Endothelial cell of coronary artery (primary cell): ENCODE data around the gene CFAP141. TPM values are rescaled to one million over a fixed set of nuclear protein-coding genes. Genes with fewer than 3 reads are reported as not detected.

ENCODE experiments used
- total RNA-seq: library from RNA; depleted of rRNA; stranded (reverse); fragments of >200 nt; gene quantifications from 2 replicates; pipeline ENCODE4 v1.2.3, GENCODE V29; 2014

Gene CFAP141
- not detected in 2 replicates for total RNA-seq

DNA sequence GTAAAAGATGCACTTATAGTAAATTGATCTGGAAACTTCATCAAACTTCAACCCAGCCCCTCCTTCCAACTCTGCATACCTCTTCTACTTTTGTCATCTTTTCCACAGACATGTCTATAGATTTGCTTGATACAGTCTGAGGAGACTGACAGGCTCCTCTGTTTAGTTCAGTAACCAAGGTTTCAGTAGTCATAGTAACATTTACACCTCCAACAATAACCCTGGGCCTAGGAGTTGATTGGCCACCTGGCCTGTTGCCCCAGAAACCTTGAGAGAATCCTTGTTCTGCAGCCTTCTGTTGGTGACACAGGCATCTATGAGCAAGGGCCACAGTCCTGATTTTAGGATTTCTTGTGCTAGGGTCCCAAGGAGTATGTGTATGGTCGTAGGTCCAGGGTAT, at the start of gene CFAP141:
TSS of gene CFAP141 (minus strand) at position 138 of the 400 bp plus-strand sequence. CDS start at position 112, 26 bp downstream.

DNA sequence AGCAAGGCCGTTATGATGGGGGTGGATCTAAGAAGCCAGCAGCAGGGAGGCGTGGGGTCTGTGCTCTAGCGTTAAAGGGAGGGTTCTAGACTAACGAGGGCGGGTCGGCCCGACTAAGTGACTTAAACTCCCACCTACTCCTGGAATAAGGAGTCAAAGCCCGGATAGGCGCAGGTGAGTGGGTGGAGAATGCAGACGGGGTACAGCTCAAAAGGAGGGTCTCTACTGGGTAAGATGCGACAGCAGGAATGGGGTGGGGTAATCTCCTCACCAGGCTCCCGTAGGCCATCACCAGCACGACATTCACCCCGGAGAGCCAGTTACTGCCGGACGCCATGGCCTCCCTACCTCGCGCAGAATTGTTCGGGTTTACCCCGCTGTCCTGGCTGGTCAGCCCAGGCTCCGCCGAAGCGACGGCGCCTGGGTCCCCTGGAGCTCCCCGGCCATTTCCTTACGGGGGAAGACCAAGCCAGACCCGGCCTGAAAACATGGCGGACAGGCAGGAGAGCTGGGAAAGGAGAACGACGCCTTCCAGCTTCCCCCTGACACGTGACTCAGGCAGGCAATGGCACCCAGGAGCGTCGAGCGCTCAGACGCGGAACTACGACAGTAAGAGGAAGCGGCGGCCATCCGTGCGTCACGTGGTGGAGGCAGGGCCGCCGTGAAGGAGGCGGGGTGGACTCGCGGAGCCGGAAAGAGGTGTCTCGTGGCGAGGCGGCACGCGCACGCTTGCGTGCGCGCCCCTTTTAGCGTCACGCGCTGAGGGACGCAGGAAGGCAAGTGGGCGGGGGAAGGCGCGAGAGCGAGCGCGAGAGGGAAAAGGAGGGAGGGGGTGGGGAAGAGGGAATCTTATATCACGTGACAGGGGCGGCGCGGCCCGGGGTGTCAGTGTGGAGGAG, 14.2 kb upstream of the CFAP141 start, which contains the start of gene UBAP2L:
TSS of gene UBAP2L (plus strand) at position 885 of the 899 bp plus-strand sequence. CDS start 4,169 bp downstream, outside the sequence.

GRCh38 chr1:154191990-154192461, 14.1 kb downstream of the CFAP141 start, which contains the start of gene TPM3:
TPM3 (minus strand) TSS chr1:154192100; CDS start chr1:154192018, 82 bp downstream.

DNA sequence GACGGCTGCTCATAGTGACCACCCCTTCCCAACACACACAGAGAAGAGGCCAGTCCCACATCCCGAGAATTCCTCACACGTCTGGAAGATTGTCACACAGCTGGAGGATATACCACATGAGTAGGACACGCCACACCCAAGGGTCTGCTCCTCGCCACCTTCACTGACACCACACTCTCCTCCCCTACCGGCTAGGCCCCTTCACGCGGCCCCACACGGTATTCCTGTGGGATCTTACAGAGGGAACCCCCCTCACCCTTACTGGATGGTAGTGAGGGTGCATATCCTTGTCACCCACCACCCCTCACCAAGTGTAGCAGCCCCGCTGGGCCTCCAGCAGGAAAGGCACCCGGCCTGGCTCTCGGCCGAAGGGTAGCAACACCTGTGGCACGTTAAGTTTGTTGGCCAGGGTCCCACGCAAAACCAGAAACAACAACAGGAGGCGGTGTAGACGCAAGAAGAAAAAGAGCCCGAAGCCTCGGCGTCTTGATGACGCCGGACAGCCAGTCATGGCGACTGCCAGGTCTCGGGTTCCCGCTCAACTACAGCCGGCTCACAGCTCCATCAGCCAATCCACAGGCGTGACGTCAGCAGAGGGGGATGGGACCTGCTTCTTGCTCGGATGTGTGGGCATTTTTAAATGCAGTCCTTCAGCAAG, 51.5 kb downstream of the CFAP141 start, which contains the start of gene NUP210L:
TSS of gene NUP210L (minus strand) at position 540 of the 658 bp plus-strand sequence.

Other genes starting within 250 kb of the CFAP141 start
- 3.6 and 5.8 TPM in 2 replicates for gene CRTC2, start 247.7 kb downstream of the CFAP141 start, total RNA-seq
- 75.8 and 90.5 TPM in 2 replicates for gene SLC39A1, start 242.8 kb downstream of the CFAP141 start, total RNA-seq
- 5.9 and 6.2 TPM in 2 replicates for gene CREB3L4, start 238.4 kb downstream of the CFAP141 start, total RNA-seq
- 87.4 and 92.9 TPM in 2 replicates for gene JTB, start 228.7 kb downstream of the CFAP141 start, total RNA-seq
- 52.6 and 58.5 TPM in 2 replicates for gene RAB13, start 220.0 kb downstream of the CFAP141 start, total RNA-seq
- 1,400 and 1,678 TPM in 2 replicates for gene RPS27, start 215.6 kb downstream of the CFAP141 start, total RNA-seq
- 0.09 TPM in 2 replicates for gene NUP210L, start 51.3 kb downstream of the CFAP141 start, total RNA-seq
- gene TPM3, start 14.2 kb downstream of the CFAP141 start, total RNA-seq: 812 and 978 TPM in 2 replicates
- gene UBAP2L, start 14.6 kb upstream of the CFAP141 start, total RNA-seq: 57.1 and 63.2 TPM in 2 replicates
- gene HAX1, start 66.3 kb upstream of the CFAP141 start, total RNA-seq: 87.4 and 90.5 TPM in 2 replicates
- not detected in 2 replicates for gene AQP10, start 114.8 kb upstream of the CFAP141 start, total RNA-seq
- gene ATP8B2, start 119.2 kb upstream of the CFAP141 start, total RNA-seq: 66.4 and 66.5 TPM in 2 replicates
- 2.9 and 3.1 TPM in 2 replicates for gene IL6R, start 199.0 kb upstream of the CFAP141 start, total RNA-seq